Loucy (cell line): Measurements from ENCODE around the gene STARD13.

Experiments
- EZH2phosphoT487 ChIP-seq: fragments of 200-600 bp; IDR thresholded peaks from 2 replicates; pipeline ENCODE4 v1.6.1; 2018; ENCODE audit warnings: antibody characterized with exemption, mild to moderate bottlenecking, moderate library complexity, borderline replicate concordance
- TF ChIP-seq, protein P1 (sequence below): fragments of 200-600 bp; sonication (generic); conservative IDR thresholded peaks from 2 replicates; pipeline ENCODE4 v1.5.1; 2014; ENCODE audit warnings: mild to moderate bottlenecking, antibody characterized with exemption, low read length

DNA sequence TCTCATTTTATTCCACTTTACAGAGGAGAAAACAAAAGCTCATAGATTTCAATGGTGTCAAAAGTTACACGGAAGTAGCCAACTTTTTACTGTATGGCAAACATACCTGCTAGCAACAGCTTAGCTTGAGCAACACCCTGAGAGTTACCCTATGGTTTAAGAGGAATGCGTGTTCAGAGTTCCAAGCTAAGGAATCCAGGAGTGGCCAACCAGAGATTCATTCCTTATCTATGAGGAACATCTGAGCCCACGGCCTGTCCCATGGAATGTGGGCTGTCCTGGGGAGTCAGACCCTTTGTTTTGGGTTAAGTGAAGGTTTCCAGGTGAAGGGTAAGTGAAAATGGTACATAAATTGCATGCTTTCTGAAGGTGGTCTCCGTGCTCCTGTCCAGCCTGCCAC lies 67.5 kb downstream of the STARD13 start:
- TF ChIP-seq, protein P1, sequence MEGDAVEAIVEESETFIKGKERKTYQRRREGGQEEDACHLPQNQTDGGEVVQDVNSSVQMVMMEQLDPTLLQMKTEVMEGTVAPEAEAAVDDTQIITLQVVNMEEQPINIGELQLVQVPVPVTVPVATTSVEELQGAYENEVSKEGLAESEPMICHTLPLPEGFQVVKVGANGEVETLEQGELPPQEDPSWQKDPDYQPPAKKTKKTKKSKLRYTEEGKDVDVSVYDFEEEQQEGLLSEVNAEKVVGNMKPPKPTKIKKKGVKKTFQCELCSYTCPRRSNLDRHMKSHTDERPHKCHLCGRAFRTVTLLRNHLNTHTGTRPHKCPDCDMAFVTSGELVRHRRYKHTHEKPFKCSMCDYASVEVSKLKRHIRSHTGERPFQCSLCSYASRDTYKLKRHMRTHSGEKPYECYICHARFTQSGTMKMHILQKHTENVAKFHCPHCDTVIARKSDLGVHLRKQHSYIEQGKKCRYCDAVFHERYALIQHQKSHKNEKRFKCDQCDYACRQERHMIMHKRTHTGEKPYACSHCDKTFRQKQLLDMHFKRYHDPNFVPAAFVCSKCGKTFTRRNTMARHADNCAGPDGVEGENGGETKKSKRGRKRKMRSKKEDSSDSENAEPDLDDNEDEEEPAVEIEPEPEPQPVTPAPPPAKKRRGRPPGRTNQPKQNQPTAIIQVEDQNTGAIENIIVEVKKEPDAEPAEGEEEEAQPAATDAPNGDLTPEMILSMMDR: no peak
- no peak for TF ChIP-seq EZH2phosphoT487
